ENCODE measurements around the gene LIPC. TPM values are rescaled to one million over a fixed set of nuclear protein-coding genes. Genes with fewer than 3 reads are reported as not detected.

The LIPC gene
- total and polyA plus RNA-seq, 2 experiments from 2014 or later, result not detected

- Histone ChIP-seq H3K4me2 (no peak overlapping the region), H3K4me3 (no peak overlapping the region), H3K27ac (ENCODE audit: low read depth) (no peak overlapping the region), H3K36me3 (ENCODE audit: insufficient read depth) (no peaks in the 10 kb centered on the region), H3K4me1 (ENCODE audit: insufficient read depth) (no peaks in the 10 kb centered on the region), H4K20me1 (replicated peaks; ENCODE audit: insufficient read depth) (no peaks in the 10 kb centered on the region), H3F3A (replicated peaks; ENCODE audit: low read depth) (no peaks in the 10 kb centered on the region), H2AFZ (no peak overlapping the region), H3K9me2 (ENCODE audit: insufficient read depth) (0 out of 2 replicates have a peak, but pooled peaks cover 5% of the 10 kb centered on the region), H3K27me3 (ENCODE audit: insufficient read depth) (no peaks in the 10 kb centered on the region), H3K79me2 (replicated peaks; ENCODE audit: insufficient read depth) (no peaks in the 10 kb centered on the region)
- TF ChIP-seq EZH2 (IDR thresholded peaks at IDR 0.05; ENCODE audit: low read depth, unreplicated experiment), result no peak
- no peak for TF ChIP-seq ZNF462 (CRISPR knock-in tag; IDR thresholded peaks at IDR 0.05)
- no peak for TF ChIP-seq NANOG (IDR thresholded peaks at IDR 0.05; ENCODE audit: borderline replicate concordance)
- no peak for TF ChIP-seq CREB1 (CRISPR knock-in tag; IDR thresholded peaks at IDR 0.05; ENCODE audit: low read depth)
- no peak for TF ChIP-seq JUNB (IDR thresholded peaks at IDR 0.05; ENCODE audit: unreplicated experiment)
- no peak for TF ChIP-seq ETS1 (IDR thresholded peaks at IDR 0.05)
- no peak for TF ChIP-seq POLR2AphosphoS5 (IDR thresholded peaks at IDR 0.05; ENCODE audit: low read depth)
- TF ChIP-seq ZNF331 (CRISPR knock-in tag; IDR thresholded peaks at IDR 0.05; ENCODE audit: low read depth), result no peak
- TF ChIP-seq CTCF (conservative IDR thresholded peaks at IDR 0.05; ENCODE audit: low read depth in 2 of 2), result no peak
- no peak for TF ChIP-seq EZH2phosphoT487 (IDR thresholded peaks at IDR 0.05; ENCODE audit: unreplicated experiment)
- no peak for TF ChIP-seq ZNF114 (CRISPR knock-in tag; IDR thresholded peaks at IDR 0.05)
- no peak for TF ChIP-seq STAT1 (IDR thresholded peaks at IDR 0.05; ENCODE audit: unreplicated experiment)
- no peak for TF ChIP-seq REST (IDR thresholded peaks at IDR 0.05; ENCODE audit: unreplicated experiment)
- peaks cover 9% of the 10 kb centered on the region for H3K27me3 Mint-ChIP-seq (ENCODE audit: insufficient read depth, low read depth, poor library complexity)
- ATAC-seq (no peak), DNase-seq (ENCODE audit: low spot score) (no peak)
- no peak overlapping the region for H3K4me3 Mint-ChIP-seq
- H3K27ac Mint-ChIP-seq, result no peak overlapping the region
- H3K9me3 Mint-ChIP-seq, result no peaks in the 10 kb centered on the region
- no peaks in the 10 kb centered on the region; the same call in 2 of the 3 replicates for H3K4me1 Mint-ChIP-seq
- H3K36me3 Mint-ChIP-seq (ENCODE audit: low read depth), result no peaks in the 10 kb centered on the region
Observed at GRCh38 chr15:58459560-58459959, 27.8 kb downstream of the LIPC start.
